GM10266 (cell line): ENCODE measurements around the gene COMMD7.
"Not testable (repeated sequence)": the region's sequence is repeated elsewhere in the genome, so short reads cannot be mapped to it uniquely, and the experiment has no call there.

Experiments used
- DNase-seq: peaks from one replicate; pipeline ENCODE4 v3.0.0; 2012; ENCODE audit errors: extremely low spot score
- TF ChIP-seq, protein P1 (sequence below): IDR thresholded peaks from 2 replicates; pipeline ENCODE4 v1.5.1; 2012; ENCODE audit warnings: mild to moderate bottlenecking, low read depth; ENCODE audit not compliant: control insufficient read depth, insufficient read depth; ENCODE audit errors: missing control alignments

The COMMD7 gene

DNA sequence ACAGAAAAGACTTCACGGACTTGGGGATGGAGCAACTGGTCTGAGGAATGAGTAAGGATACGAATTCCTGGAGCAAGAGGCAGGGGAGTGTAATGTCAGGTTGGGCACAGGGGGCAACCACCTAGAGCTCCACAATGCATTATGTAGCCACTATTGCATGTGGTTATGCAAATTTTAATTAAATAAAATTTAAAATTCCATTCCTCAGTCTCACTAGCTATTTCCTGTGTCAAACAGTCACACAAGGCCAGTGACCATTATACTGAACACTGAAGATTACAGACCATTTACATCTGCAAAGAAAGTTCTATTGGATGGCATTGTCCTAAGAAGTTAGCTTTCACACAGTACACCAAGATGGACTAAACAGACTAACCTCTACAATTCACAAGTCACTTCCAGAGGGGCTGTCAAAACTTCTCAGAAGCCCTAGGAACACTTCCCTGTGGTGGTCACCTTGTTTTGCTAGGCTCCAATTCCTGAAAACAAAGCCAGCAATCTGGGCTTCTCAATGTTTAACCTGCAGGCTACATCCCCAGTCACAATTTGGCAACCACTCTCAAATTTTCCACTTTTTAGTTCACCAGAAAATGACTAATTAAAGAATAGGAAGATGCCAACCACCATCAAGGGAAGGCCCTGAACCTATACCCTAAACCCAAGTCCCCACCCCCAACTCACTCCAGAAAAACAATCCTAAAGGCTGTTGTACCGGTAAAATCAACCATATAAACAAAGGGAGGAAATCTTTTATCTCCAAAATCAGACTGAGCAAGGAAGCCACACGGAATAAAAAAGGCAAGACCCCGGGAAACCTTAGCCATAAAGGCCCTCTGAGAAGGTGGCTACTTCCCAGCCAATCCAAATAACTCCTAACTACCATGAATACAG, 35.3 kb downstream of the COMMD7 start:
- DNase-seq: no peak
- TF ChIP-seq, protein P1, sequence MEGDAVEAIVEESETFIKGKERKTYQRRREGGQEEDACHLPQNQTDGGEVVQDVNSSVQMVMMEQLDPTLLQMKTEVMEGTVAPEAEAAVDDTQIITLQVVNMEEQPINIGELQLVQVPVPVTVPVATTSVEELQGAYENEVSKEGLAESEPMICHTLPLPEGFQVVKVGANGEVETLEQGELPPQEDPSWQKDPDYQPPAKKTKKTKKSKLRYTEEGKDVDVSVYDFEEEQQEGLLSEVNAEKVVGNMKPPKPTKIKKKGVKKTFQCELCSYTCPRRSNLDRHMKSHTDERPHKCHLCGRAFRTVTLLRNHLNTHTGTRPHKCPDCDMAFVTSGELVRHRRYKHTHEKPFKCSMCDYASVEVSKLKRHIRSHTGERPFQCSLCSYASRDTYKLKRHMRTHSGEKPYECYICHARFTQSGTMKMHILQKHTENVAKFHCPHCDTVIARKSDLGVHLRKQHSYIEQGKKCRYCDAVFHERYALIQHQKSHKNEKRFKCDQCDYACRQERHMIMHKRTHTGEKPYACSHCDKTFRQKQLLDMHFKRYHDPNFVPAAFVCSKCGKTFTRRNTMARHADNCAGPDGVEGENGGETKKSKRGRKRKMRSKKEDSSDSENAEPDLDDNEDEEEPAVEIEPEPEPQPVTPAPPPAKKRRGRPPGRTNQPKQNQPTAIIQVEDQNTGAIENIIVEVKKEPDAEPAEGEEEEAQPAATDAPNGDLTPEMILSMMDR: no peak

DNA sequence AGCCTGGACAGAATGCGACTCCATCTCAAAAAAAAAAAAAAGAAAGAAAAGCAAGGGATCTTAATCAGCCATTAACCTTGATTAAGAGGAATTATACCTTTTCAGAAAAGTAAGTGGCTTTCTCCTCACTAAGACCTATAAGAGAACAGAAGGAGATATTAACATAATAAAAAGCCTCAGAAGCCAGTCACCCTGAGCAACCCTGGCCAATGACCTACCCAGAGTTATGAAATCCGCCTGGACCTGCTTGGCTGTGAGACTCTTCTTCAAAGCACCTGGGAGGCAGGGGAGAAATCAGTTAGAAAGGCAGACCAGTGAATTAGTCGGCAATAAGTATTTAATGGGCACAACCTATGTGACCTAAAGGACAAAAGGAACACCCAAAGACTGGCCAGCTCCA, 36.8 kb downstream of the COMMD7 start:
- TF ChIP-seq, protein P1: no peak
- DNase-seq: no peak

DNA sequence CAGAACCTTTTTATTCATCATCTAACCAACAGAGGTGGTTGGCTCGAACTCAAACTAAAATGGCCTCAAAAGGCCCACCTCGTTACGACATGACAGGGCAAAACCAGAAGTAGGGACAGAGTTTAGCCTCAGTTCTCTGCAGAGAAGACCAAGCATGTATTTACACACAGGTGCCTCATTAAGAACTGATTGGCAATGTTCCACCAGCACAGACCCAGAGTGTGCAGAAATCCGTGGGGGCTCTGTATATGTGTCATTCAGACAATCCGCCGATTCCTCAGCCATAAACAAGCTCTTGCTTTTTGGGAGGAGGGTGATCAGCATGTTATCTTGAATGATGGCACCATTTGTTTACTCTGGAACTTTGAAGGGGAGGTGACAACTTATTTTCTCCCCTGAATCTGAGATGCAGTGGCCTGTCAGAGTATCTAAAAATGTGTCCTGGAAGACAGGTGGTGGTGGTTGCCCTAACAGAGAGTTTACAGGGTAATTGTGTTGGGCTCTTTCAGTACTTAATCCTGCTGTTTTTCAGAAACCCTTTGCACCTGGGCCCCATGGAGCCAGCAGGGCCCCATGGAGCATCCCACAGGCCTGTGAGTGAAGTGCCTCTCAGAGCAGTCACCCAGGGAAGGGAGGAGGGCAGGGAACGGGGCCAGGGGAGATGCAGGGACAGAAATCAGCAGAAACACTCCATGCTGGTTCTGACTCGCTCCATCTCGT, 40.4 kb downstream of the COMMD7 start:
- TF ChIP-seq, protein P1: no peak
- DNase-seq: no peak

DNA sequence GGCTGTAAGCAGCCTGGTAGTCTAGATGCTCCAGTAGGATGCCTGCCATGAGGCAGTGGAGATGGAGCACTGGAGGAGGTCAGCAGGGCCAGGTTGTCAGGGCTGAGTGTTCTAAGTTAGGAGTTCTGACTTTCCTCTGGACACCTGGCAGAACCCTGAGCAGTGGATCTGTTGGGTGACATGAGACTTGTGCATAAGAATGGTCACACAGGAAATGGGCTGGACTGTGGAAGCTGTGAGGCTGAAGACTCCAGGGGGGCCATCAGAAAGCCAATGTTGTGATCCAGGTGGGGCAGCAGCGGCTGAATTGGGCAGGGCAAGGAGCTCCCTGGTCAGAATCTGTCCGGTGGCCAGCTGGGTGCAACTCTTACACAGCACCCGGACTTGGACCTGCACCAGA, 45.7 kb downstream of the COMMD7 start:
- no peak for DNase-seq
- TF ChIP-seq, protein P1: no peak

DNA sequence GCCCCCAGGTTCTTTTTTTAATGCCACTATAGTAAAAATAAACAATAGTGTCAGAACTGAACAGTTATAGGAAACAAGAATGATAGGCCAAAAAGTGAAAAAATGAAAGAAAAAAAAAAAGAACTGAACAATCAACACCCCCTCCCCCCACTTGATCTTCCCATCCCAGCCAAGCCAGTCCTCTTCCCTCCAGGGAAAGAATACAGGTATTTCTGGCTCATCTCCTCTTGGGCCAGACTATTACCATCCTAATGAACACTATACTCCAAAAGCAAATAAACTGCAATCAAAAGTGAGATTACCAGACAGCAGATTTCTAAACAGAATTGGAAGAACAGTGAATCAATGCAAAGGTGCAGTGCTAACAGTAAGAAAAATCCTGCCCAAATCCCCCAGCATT, 48.2 kb downstream of the COMMD7 start:
- TF ChIP-seq, protein P1: no peak
- no peak for DNase-seq

DNA sequence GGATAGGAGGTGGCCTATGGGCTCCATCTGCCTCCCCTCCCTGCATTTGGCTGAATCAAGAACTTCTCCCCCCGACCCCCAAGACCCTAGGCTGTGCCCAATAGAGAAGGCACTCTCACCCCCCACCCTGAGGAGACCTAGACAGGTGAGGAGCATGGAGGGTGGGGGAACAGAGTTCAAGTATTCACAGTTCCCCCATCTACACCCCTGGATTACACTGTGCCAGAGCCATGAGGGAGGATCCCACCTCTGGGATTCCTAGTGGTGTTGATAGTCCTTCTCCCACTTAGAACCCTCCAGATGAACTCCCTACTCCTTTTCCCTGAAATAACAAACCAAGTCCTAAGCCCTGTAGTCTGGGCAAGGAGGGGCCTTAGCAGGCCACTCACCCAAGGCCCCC, 54.3 kb downstream of the COMMD7 start:
- not testable (repeated sequence) for DNase-seq

DNA sequence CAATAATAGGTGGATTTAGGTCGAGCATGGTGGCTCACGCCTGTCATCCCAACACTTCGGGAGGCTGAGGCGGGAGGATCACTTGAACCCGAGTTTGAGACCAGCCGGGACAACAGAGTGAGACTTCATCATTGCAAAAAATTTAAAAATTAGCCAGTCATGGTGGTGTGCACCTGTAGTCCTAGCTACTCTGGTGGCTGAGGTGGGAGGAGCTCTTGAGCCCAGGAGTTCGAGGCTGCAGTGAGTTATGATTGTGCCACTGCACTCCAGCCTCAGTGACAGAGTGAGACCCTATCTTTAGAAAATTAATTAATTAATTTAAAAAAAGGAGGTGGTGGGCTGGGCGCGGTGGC, 56.1 kb downstream of the COMMD7 start:
- TF ChIP-seq, protein P1: no peak
- no peak for DNase-seq
